Gastroesophageal sphincter (tissue), 4 donors: ENCODE data around the gene NFATC3. TPM values are rescaled to one million over a fixed set of nuclear protein-coding genes. Genes with fewer than 3 reads are reported as not detected.

Source experiments
- ATAC-seq: fragments of 150-250 bp; one replicate; pipeline ENCODE4 v1.9.1; 2016; ENCODE audit warnings: mild to moderate bottlenecking, moderate library complexity
- H3K27ac ChIP-seq, 4 donors: fragments of 200-600 bp; sonication (generic) in 3 of 4; 1 replicate in 3 of 4; 2 replicates in 1 of 4; pipeline ENCODE4 v1.5.1; 2016 to 2019
- H3K27me3 ChIP-seq: fragments of 200-600 bp; sonication (generic); one replicate; pipeline ENCODE4 v1.5.1; 2019
- H3K36me3 ChIP-seq, 2 donors: fragments of 200-600 bp; sonication (generic); one replicate each; pipeline ENCODE4 v1.5.1; 2019; ENCODE audit warnings: control low read depth in 1 of 2
- H3K4me1 ChIP-seq, 3 donors: fragments of 200-600 bp; sonication (generic); 1 replicate in 2 of 3; 2 replicates in 1 of 3; pipeline ENCODE4 v1.5.1; 2016 to 2019; ENCODE audit warnings: control low read depth in 2 of 3
- H3K4me3 ChIP-seq, 2 donors: fragments of 200-600 bp; sonication (generic); one replicate each; pipeline ENCODE4 v1.5.1; 2019; ENCODE audit warnings: mild to moderate bottlenecking in 1 of 2, moderate library complexity in 1 of 2
- H3K9me3 ChIP-seq, 3 donors: fragments of 200-600 bp; sonication (generic); one replicate each; pipeline ENCODE4 v1.5.1; 2017 to 2019; ENCODE audit warnings: control low read depth in 2 of 3
- CTCF ChIP-seq, 4 experiments: fragments of 200-600 bp in 2 of 4; fragments of 450-650 bp in 2 of 4; sonication (generic) in 1 of 4; IDR thresholded peaks; one replicate each; pipeline ENCODE4 v1.5.1; 2017 to 2019; ENCODE audit warnings: antibody characterized with exemption in 4 of 4, mild to moderate bottlenecking in 2 of 4, moderate library complexity in 2 of 4
- EP300 ChIP-seq: sonication (generic); formaldehyde crosslinking; IDR thresholded peaks from one replicate; pipeline ENCODE4 v1.6.1; 2017; ENCODE audit warnings: antibody characterized with exemption, mild to moderate bottlenecking
- POLR2A ChIP-seq, 2 donors: fragments of 450-650 bp; IDR thresholded peaks; one replicate each; pipeline ENCODE4 v1.6.1; 2017; ENCODE audit warnings: antibody characterized with exemption in 2 of 2, mild to moderate bottlenecking in 2 of 2, moderate library complexity in 1 of 2
- POLR2AphosphoS5 ChIP-seq: sonication (generic); formaldehyde crosslinking; IDR thresholded peaks from one replicate; pipeline ENCODE4 v1.6.1; 2017; ENCODE audit warnings: antibody characterized with exemption
- WGBS, 2 donors: methylation state at CpG; one replicate each; pipeline ENCODE4 v1.1.5; 2018; ENCODE audit warnings: low coverage in 1 of 2; 5-methylcytosine and 5-hydroxymethylcytosine counted together
- total RNA-seq, 4 donors: library from RNA; depleted of rRNA; stranded (reverse); fragments of >200 nt; gene quantifications; one replicate each; pipeline ENCODE4 v1.1.0, GENCODE V29; 2016

Gene NFATC3
- total RNA-seq, 4 donors from 2014 or later = 42.4 to 50.6 (median 49.3) TPM

GRCh38 chr16:68272507-68273209, 187.5 kb downstream of the NFATC3 start:
- Histone ChIP-seq H3K27me3 (no peaks in the 10 kb centered on the region), H3K9me3 (no peaks in the 10 kb centered on the region), H3K27ac (peak overlapping the region in 1 of 4 donors; percentile 4), H3K4me3 (no peak overlapping the region), H3K36me3 (peaks cover 0 to 25% of the 10 kb centered on the region in 2 donors), H3K4me1 (peaks cover 0 to 99% (median 17%) of the 10 kb centered on the region in 3 donors)
- WGBS, 2 donors = 83 to 94% methylated on average over 3 of the region's 4 CpGs
- TF ChIP-seq POLR2AphosphoS5 (no peak), EP300 (no peak), POLR2A (IDR thresholded peaks at IDR 0.05) (no peak), CTCF (IDR thresholded peaks at IDR 0.05) (no peak)
- no peak for ATAC-seq

- Histone ChIP-seq H3K9me3 (no peaks in the 10 kb centered on the region), H3K27me3 (no peaks in the 10 kb centered on the region), H3K36me3 (peaks cover 0 to 29% of the 10 kb centered on the region in 2 donors), H3K4me3 (no peak overlapping the region), H3K27ac (no peak overlapping the region), H3K4me1 (peaks cover 0 to 95% (median 13%) of the 10 kb centered on the region in 3 donors)
- TF ChIP-seq CTCF (IDR thresholded peaks at IDR 0.05) (no peak), EP300 (no peak), POLR2A (IDR thresholded peaks at IDR 0.05) (no peak), POLR2AphosphoS5 (no peak)
- ATAC-seq = no peak
- WGBS, 2 donors = 60 to 92% methylated on average over 1 to 5 of the region's 5 CpGs
Observed at GRCh38 chr16:68273459-68273858, 188.3 kb downstream of the NFATC3 start.

GRCh38 chr16:68273896-68274295, 188.7 kb downstream of the NFATC3 start:
- TF ChIP-seq POLR2A (IDR thresholded peaks at IDR 0.05) = no peak
- no peak for TF ChIP-seq CTCF (IDR thresholded peaks at IDR 0.05)
- TF ChIP-seq EP300 = no peak
- no peak for TF ChIP-seq POLR2AphosphoS5
- H3K4me3 ChIP-seq = no peak overlapping the region
- peaks cover 0 to 32% of the 10 kb centered on the region in 2 donors for H3K36me3 ChIP-seq
- H3K9me3 ChIP-seq = no peaks in the 10 kb centered on the region
- no peaks in the 10 kb centered on the region for H3K27me3 ChIP-seq
- H3K27ac ChIP-seq = peak overlapping the region in 1 of 4 donors; percentile 78
- 80 to 95% methylated on average over 1 to 8 of the region's 8 CpGs for WGBS, 2 donors
- H3K4me1 ChIP-seq = peaks cover 0 to 90% (median 13%) of the 10 kb centered on the region in 3 donors
- ATAC-seq = no peak

- WGBS, 2 donors = 100% methylated on average over 1 of the region's 4 CpGs; no CpG with 5 or more reads in 1 of the 2 donors
- Histone ChIP-seq H3K4me1 (peaks cover 0 to 86% (median 13%) of the 10 kb centered on the region in 3 donors), H3K9me3 (no peaks in the 10 kb centered on the region), H3K27me3 (no peaks in the 10 kb centered on the region), H3K36me3 (peaks cover 0 to 37% of the 10 kb centered on the region in 2 donors), H3K27ac (peak overlapping the region in 2 of 4 donors; percentile 29 to 78), H3K4me3 (no peak overlapping the region)
- ATAC-seq = no peak
- TF ChIP-seq CTCF (IDR thresholded peaks at IDR 0.05) (no peak), POLR2A (IDR thresholded peaks at IDR 0.05) (no peak), POLR2AphosphoS5 (no peak), EP300 (no peak)
Observed at GRCh38 chr16:68274441-68274840, 189.3 kb downstream of the NFATC3 start.
